GM19395 (cell line): ENCODE results near the gene EML6.

Experiments
- ATAC-seq: cut with Tn5 transposase; IDR thresholded peaks from one replicate; pipeline ENCODE4 v1.9.1; 2021; ENCODE audit warnings: mild to moderate bottlenecking, moderate library complexity; ENCODE audit not compliant: unreplicated experiment

EML6 gene

GRCh38 chr2:54957321-54957999, 234.0 kb downstream of the EML6 start:
- ATAC-seq: no peak

- no peak for ATAC-seq
Observed at GRCh38 chr2:54958717-54959371, 235.4 kb downstream of the EML6 start.

GRCh38 chr2:54960164-54960563, 236.7 kb downstream of the EML6 start:
- no peak for ATAC-seq

- no peak for ATAC-seq
Observed at GRCh38 chr2:54962511-54962910, 239.0 kb downstream of the EML6 start.

- ATAC-seq: no peak
Observed at GRCh38 chr2:54962935-54963440, 239.5 kb downstream of the EML6 start.

GRCh38 chr2:54963476-54963875, 240.0 kb downstream of the EML6 start:
- ATAC-seq: no peak

- no peak for ATAC-seq
Observed at GRCh38 chr2:54964271-54964670, 240.8 kb downstream of the EML6 start.

- no peak for ATAC-seq
Observed at GRCh38 chr2:54964816-54965215, 241.4 kb downstream of the EML6 start.

- no peak for ATAC-seq
Observed at GRCh38 chr2:54965425-54965824, 242.0 kb downstream of the EML6 start.

GRCh38 chr2:54966165-54966832, 242.8 kb downstream of the EML6 start:
- no peak for ATAC-seq

GRCh38 chr2:54966837-54967236, 243.4 kb downstream of the EML6 start:
- ATAC-seq: no peak

- no peak for ATAC-seq
Observed at GRCh38 chr2:54967269-54967668, 243.8 kb downstream of the EML6 start.

- ATAC-seq: no peak
Observed at GRCh38 chr2:54967759-54968365, 244.4 kb downstream of the EML6 start.

GRCh38 chr2:54968561-54969218, 245.2 kb downstream of the EML6 start:
- ATAC-seq: no peak

GRCh38 chr2:54969295-54969939, 246.0 kb downstream of the EML6 start:
- no peak for ATAC-seq

- ATAC-seq: no peak
Observed at GRCh38 chr2:54969940-54970338, 246.5 kb downstream of the EML6 start.

GRCh38 chr2:54975175-54975574, 251.7 kb downstream of the EML6 start:
- ATAC-seq: no peak

GRCh38 chr2:54975598-54976492, 252.4 kb downstream of the EML6 start:
- no peak for ATAC-seq

GRCh38 chr2:54977149-54977548, 253.7 kb downstream of the EML6 start:
- peak; percentile 98 for ATAC-seq
